AG08396 (cell line): ENCODE measurements around the gene IFI6.
"Not testable (repeated sequence)": the region's sequence is repeated elsewhere in the genome, so short reads cannot be mapped to it uniquely, and the experiment has no call there.

Experiments used
- DNase-seq: peaks from one replicate; pipeline ENCODE4 v3.0.0; 2012; ENCODE audit warnings: low spot score, mixed read lengths

Gene IFI6

GRCh38 chr1:27628712-27629111 is 43.3 kb downstream of the IFI6 start:
- no peak for DNase-seq

GRCh38 chr1:27627733-27628132 is 44.3 kb downstream of the IFI6 start:
- not testable (repeated sequence) for DNase-seq

GRCh38 chr1:27627061-27627460 is 44.9 kb downstream of the IFI6 start:
- no peak for DNase-seq

- no peak for DNase-seq
Measured at GRCh38 chr1:27626031-27626935, 45.7 kb downstream of the IFI6 start.

- no peak for DNase-seq
Measured at GRCh38 chr1:27624467-27625178, 47.4 kb downstream of the IFI6 start.

- DNase-seq = no peak
Measured at GRCh38 chr1:27623327-27624212, 48.4 kb downstream of the IFI6 start.

GRCh38 chr1:27622828-27623227 is 49.2 kb downstream of the IFI6 start:
- no peak for DNase-seq

GRCh38 chr1:27621051-27621920 is 50.7 kb downstream of the IFI6 start:
- peak; percentile 53 for DNase-seq

- DNase-seq = not testable (repeated sequence)
Measured at GRCh38 chr1:27619782-27620438, 52.1 kb downstream of the IFI6 start.

- no peak for DNase-seq
Measured at GRCh38 chr1:27618341-27619082, 53.5 kb downstream of the IFI6 start.

- DNase-seq = no peak
Measured at GRCh38 chr1:27617420-27617819, 54.6 kb downstream of the IFI6 start.

GRCh38 chr1:27616441-27616840 is 55.6 kb downstream of the IFI6 start:
- DNase-seq = no peak
